B cell (primary cell): ENCODE measurements around the gene PVALEF. TPM values are rescaled to one million over a fixed set of nuclear protein-coding genes. Genes with fewer than 3 reads are reported as not detected.

ENCODE experiments used
- ATAC-seq: fragments of 200-7000 bp; cut with Tn5 transposase; one replicate; pipeline ENCODE4 v1.10.0; 2021; ENCODE audit warnings: low read depth, mild to moderate bottlenecking, moderate number of reproducible peaks, moderate library complexity
- CTCF ChIA-PET: fragments of 350-600 bp; sonication (Branson Sonifier 250); formaldehyde crosslinking; loops from one replicate; lab custom pipeline; 2021; ENCODE audit warnings: antibody characterized with exemption, inconsistent platforms; lab: Charles Lee
- POLR2A ChIA-PET: fragments of 350-600 bp; sonication (Branson Sonifier 250); formaldehyde crosslinking; loops from one replicate; lab custom pipeline; 2021; ENCODE audit warnings: antibody characterized with exemption; lab: Charles Lee
- DNase-seq: peaks from one replicate; pipeline ENCODE4 v3.0.0; 2013
- H2AFZ ChIP-seq: 2 replicates; pipeline ENCODE4 v1.6.1; 2012; ENCODE audit warnings: mild to moderate bottlenecking, low read depth, low read length; ENCODE audit not compliant: insufficient read depth, poor library complexity, severe bottlenecking
- H3K27ac ChIP-seq, 2 donors: 1 replicate in 1 of 2; 2 replicates in 1 of 2; pipeline ENCODE4 v1.5.1; 2012 to 2013; ENCODE audit warnings: low read length in 2 of 2, mild to moderate bottlenecking in 2 of 2, moderate library complexity in 1 of 2
- H3K27me3 ChIP-seq, 4 experiments: fragments of 200-600 bp in 1 of 4; sonication (generic) in 1 of 4; replicated peaks in 1 of 4; 1 replicate in 2 of 4; 2 replicates in 2 of 4; pipeline versions ENCODE4 v1.6.1 to v1.7.0; 2013 to 2016; ENCODE audit warnings: low read length in 3 of 4, mild to moderate bottlenecking in 2 of 4, mixed read lengths in 1 of 4, moderate library complexity in 1 of 4; ENCODE audit not compliant: insufficient read depth in 4 of 4, control insufficient read depth in 3 of 4; ENCODE audit errors: control extremely low read depth in 1 of 4
- H3K36me3 ChIP-seq, 2 experiments: replicated peaks in 1 of 2; 1 replicate in 1 of 2; 2 replicates in 1 of 2; pipeline versions ENCODE4 v1.6.1 to v1.7.1; 2013; ENCODE audit warnings: low read length in 1 of 2; ENCODE audit not compliant: insufficient read depth in 2 of 2, control insufficient read depth in 1 of 2; ENCODE audit errors: control extremely low read depth in 1 of 2, extremely low read depth in 1 of 2
- H3K4me1 ChIP-seq, 2 donors: fragments of 200-600 bp in 1 of 2; sonication (generic) in 1 of 2; 1 replicate in 1 of 2; 2 replicates in 1 of 2; pipeline versions ENCODE4 v1.5.1 to v1.6.1; 2013 to 2017; ENCODE audit warnings: low read length in 2 of 2; ENCODE audit not compliant: control insufficient read depth in 2 of 2, insufficient read depth in 2 of 2
- H3K4me2 ChIP-seq: replicated peaks from 2 replicates; pipeline ENCODE3; 2012; ENCODE audit warnings: mild to moderate bottlenecking, low read depth, low read length; ENCODE audit not compliant: poor library complexity, severe bottlenecking
- H3K4me3 ChIP-seq, 5 experiments: fragments of 200-600 bp in 1 of 5; sonication (generic) in 1 of 5; 1 replicate in 3 of 5; 2 replicates in 2 of 5; pipeline versions ENCODE4 v1.5.1 to v1.7.0; 2011 to 2016; ENCODE audit warnings: low read length in 4 of 5, mild to moderate bottlenecking in 4 of 5, low read depth in 2 of 5, control low read depth in 1 of 5, moderate library complexity in 1 of 5; ENCODE audit not compliant: insufficient read depth in 1 of 5; ENCODE audit errors: control extremely low read depth in 1 of 5, extremely low read depth in 1 of 5
- H3K79me2 ChIP-seq: fragments of 200-600 bp; sonication (generic); one replicate; pipeline ENCODE4 v1.6.0; 2016; ENCODE audit warnings: low read length; ENCODE audit not compliant: control insufficient read depth, insufficient read depth
- H3K9ac ChIP-seq: fragments of 200-600 bp; sonication (generic); 2 replicates; pipeline ENCODE4 v1.6.1; 2017; ENCODE audit warnings: mild to moderate bottlenecking, low read length, moderate library complexity
- H3K9me3 ChIP-seq, 3 donors: one replicate each; pipeline versions ENCODE4 v1.6.1 to v1.7.1; 2013; ENCODE audit warnings: low read length in 2 of 3; ENCODE audit not compliant: control insufficient read depth in 2 of 3, insufficient read depth in 1 of 3; ENCODE audit errors: control extremely low read depth in 1 of 3
- H4K20me1 ChIP-seq: 2 replicates; pipeline ENCODE4 v1.6.0; 2012; ENCODE audit warnings: mild to moderate bottlenecking, low read length; ENCODE audit not compliant: insufficient read depth, control insufficient read depth, poor library complexity, severe bottlenecking
- H3K27ac Mint-ChIP-seq: one replicate; pipeline ENCODE4 v1.8.0; 2021; ENCODE audit warnings: mixed read lengths
- H3K27me3 Mint-ChIP-seq: one replicate; pipeline ENCODE4 v1.8.0; 2021; ENCODE audit warnings: mixed read lengths
- H3K4me1 Mint-ChIP-seq: one replicate; pipeline ENCODE4 v1.8.0; 2021; ENCODE audit warnings: mixed read lengths
- H3K4me3 Mint-ChIP-seq: one replicate; pipeline ENCODE4 v1.8.0; 2021; ENCODE audit warnings: mixed read lengths
- H3K9me3 Mint-ChIP-seq: one replicate; pipeline ENCODE4 v1.8.0; 2022; ENCODE audit warnings: mixed read lengths; ENCODE audit not compliant: insufficient read depth
- EZH2 ChIP-seq: IDR thresholded peaks from 2 replicates; pipeline ENCODE4 v1.6.1; 2012; ENCODE audit warnings: borderline replicate concordance, low read depth, mild to moderate bottlenecking, moderate library complexity, low read length; ENCODE audit not compliant: insufficient read depth, poor library complexity, severe bottlenecking
- WGBS: methylation state at CpG from one replicate; pipeline ENCODE4 v1.1.5; 2013; ENCODE audit warnings: missing lambda C conversion rate; ENCODE audit not compliant: insufficient coverage; 5-methylcytosine and 5-hydroxymethylcytosine counted together
- intact Hi-C: fragments of 100-400 bp; cut with micrococcal nuclease; formaldehyde crosslinking; loops from one replicate; pipeline ENCODE4 v1.10.0; 2022
- polyA plus RNA-seq: library from polyadenylated mRNA; depleted of rRNA; stranded (reverse); fragments of >200 nt; gene quantifications from 2 replicates; pipeline ENCODE4 v1.2.3, GENCODE V29; 2012
- total RNA-seq, 2 donors: library from RNA; stranded (reverse); fragments of 120-200 nt in 1 of 2; gene quantifications; 1 replicate in 1 of 2; 2 replicates in 1 of 2; pipeline versions ENCODE4 v1.2.3 to v1.2.4, GENCODE V29; 2013 to 2022
- TF ChIP-seq, protein P1 (sequence below): fragments of 200-600 bp; IDR thresholded peaks from one replicate; pipeline ENCODE4 v1.8.0; 2022; ENCODE audit warnings: antibody characterized with exemption, mild to moderate bottlenecking

The PVALEF gene
- total and polyA plus RNA-seq, 2 donors (not counting 1 experiment from before 2014, with no cell fraction given), result not detected

DNA sequence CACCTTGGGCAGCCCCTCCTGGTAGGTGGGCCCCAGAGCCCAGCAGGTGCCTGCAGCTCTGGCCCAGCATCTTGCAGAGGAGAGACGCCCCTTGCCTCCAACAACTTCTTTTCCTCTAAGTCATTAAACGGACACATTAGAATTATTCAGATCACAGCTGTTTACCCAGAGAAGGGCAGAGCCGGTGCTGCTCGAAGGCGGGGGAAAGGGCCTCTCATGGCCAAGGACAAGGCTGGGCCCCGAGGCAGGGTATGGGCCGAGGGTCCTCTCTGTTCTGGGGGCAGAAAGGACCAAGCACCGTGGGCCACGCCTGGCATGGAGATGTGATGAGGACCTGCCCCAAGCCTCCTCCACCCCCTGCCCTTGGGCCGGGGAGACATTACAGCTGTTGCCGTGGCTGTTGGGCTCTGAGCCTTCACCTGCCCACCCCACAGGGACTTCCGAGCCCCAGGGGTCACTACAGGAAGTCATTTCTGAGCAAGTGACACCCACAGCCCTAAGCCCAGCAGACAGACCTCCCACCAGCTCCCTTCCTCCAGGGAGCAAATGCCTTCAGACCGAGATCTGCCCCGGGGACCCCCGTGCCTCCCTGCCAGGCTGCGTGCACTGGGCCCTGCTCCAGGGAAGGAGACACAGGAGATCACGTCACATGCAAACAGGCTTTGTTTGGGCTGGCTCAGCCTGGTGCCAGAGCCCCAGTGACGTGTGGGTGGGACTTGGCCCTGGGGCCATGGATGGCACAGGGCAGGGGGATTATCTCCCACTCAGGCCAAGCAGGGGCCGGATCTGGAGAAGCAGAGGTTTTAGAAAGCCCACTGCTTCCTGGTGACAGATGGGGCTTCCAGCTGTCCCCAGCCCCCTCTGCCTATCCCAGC, 699 bp upstream of the PVALEF start:
- H3K4me3 Mint-ChIP-seq, result peak overlapping the region; percentile 45
- H3K27ac Mint-ChIP-seq, result no peak overlapping the region
- H3K27me3 Mint-ChIP-seq, result peaks cover 24% of the 10 kb centered on the region
- H3K9me3 Mint-ChIP-seq, result no peaks in the 10 kb centered on the region
- intact Hi-C loops, result no loop called here
- ChIA-PET CTCF (no interaction called here), POLR2A (no interaction called here)
- Histone ChIP-seq H3K4me2 (no peak overlapping the region), H3K27me3 (peaks cover 0 to 50% (median 15%) of the 10 kb centered on the region in 4 experiments), H3K4me3 (no peak overlapping the region), H3K9me3 (peaks cover 0 to 8% (median 0%) of the 10 kb centered on the region in 3 donors), H3K9ac (no peak overlapping the region), H2AFZ (no peak overlapping the region), H4K20me1 (no peaks in the 10 kb centered on the region), H3K36me3 (no peaks in the 10 kb centered on the region), H3K27ac (no peak overlapping the region), H3K79me2 (no peaks in the 10 kb centered on the region), H3K4me1 (peaks cover 10 to 16% of the 10 kb centered on the region in 2 donors)
- DNase-seq (no peak), ATAC-seq (no peak)
- peaks cover 4% of the 10 kb centered on the region for H3K4me1 Mint-ChIP-seq
- WGBS, result 78% methylated on average over 18 of the region's 19 CpGs
- TF ChIP-seq, protein P1, sequence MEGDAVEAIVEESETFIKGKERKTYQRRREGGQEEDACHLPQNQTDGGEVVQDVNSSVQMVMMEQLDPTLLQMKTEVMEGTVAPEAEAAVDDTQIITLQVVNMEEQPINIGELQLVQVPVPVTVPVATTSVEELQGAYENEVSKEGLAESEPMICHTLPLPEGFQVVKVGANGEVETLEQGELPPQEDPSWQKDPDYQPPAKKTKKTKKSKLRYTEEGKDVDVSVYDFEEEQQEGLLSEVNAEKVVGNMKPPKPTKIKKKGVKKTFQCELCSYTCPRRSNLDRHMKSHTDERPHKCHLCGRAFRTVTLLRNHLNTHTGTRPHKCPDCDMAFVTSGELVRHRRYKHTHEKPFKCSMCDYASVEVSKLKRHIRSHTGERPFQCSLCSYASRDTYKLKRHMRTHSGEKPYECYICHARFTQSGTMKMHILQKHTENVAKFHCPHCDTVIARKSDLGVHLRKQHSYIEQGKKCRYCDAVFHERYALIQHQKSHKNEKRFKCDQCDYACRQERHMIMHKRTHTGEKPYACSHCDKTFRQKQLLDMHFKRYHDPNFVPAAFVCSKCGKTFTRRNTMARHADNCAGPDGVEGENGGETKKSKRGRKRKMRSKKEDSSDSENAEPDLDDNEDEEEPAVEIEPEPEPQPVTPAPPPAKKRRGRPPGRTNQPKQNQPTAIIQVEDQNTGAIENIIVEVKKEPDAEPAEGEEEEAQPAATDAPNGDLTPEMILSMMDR, result no peak
- TF ChIP-seq EZH2, result no peak

GRCh38 chr17:81166033-81166492, 756 bp downstream of the PVALEF start, which contains the start of gene AATK:
Gene AATK (minus strand): TSS chr17:81166221. CDS start chr17:81165992, 229 bp downstream.
- Histone ChIP-seq H2AFZ (no peak within 1 kb of the TSS), H4K20me1 (no peaks in the 10 kb centered on the region), H3K4me3 (peak within 1 kb of the TSS in 1 of 5 experiments; percentile 8), H3K36me3 (no peaks in the 10 kb centered on the region), H3K9me3 (peaks cover 0 to 8% (median 0%) of the 10 kb centered on the region in 3 donors), H3K4me1 (peaks cover 7 to 10% of the 10 kb centered on the region in 2 donors), H3K4me2 (peak within 1 kb of the TSS; percentile 71), H3K27me3 (peaks cover 0 to 46% (median 12%) of the 10 kb centered on the region in 4 experiments), H3K79me2 (no peaks in the 10 kb centered on the region), H3K9ac (peak within 1 kb of the TSS; percentile 42), H3K27ac (no peak within 1 kb of the TSS)
- H3K27ac Mint-ChIP-seq, result no peak within 1 kb of the TSS
- TF ChIP-seq, protein P1, result no peak
- no peak for TF ChIP-seq EZH2
- 1% methylated on average over 28 of the region's 62 CpGs for WGBS
- ChIA-PET POLR2A (no interaction called here), CTCF (no interaction called here)
- H3K27me3 Mint-ChIP-seq, result peaks cover 22% of the 10 kb centered on the region
- peaks cover 4% of the 10 kb centered on the region for H3K4me1 Mint-ChIP-seq
- ATAC-seq (no peak), DNase-seq (no peak)
- H3K9me3 Mint-ChIP-seq, result no peaks in the 10 kb centered on the region
- intact Hi-C loops, result no loop called here
- peak within 1 kb of the TSS; percentile 26 for H3K4me3 Mint-ChIP-seq
